ENCODE measurements around the gene COL1A1.

GRCh38 chr17:50214976-50215760, 13.7 kb upstream of the COL1A1 start:
- no peak for TF ChIP-seq CTCF (IDR thresholded peaks at IDR 0.05; ENCODE audit: insufficient read depth, low read length)
- TF ChIP-seq SPI1 (IDR thresholded peaks at IDR 0.05; ENCODE audit: borderline replicate concordance, low read depth) = no peak
- TF ChIP-seq REST (IDR thresholded peaks at IDR 0.05; ENCODE audit: insufficient replicate concordance, low read depth) = no peak

All from HL-60 (cell line).